Tracheal epithelial cell (primary cell): ENCODE results near the gene CEP83. TPM values are rescaled to one million over a fixed set of nuclear protein-coding genes. Genes with fewer than 3 reads are reported as not detected.

ENCODE experiments used
- total RNA-seq: library from RNA; depleted of rRNA; stranded (reverse); fragments of >200 nt; gene quantifications from 2 replicates; pipeline ENCODE4 v1.2.1, GENCODE V29; 2014

Gene CEP83
- total RNA-seq: 8.4 and 11.5 TPM in 2 replicates

GRCh38 chr12:94459728-94460615, at the start of gene CEP83:
Gene CEP83, minus strand, starts transcription at chr12:94459867. Its CDS starts 47,377 bp downstream, at chr12:94412490.

Other genes with a start within 250 kb of the CEP83 start
- gene TMCC3, start 190.7 kb upstream of the CEP83 start, total RNA-seq: 7.2 and 24.3 TPM in 2 replicates